ENCODE data around the gene NTNG1.

Gene NTNG1

DNA sequence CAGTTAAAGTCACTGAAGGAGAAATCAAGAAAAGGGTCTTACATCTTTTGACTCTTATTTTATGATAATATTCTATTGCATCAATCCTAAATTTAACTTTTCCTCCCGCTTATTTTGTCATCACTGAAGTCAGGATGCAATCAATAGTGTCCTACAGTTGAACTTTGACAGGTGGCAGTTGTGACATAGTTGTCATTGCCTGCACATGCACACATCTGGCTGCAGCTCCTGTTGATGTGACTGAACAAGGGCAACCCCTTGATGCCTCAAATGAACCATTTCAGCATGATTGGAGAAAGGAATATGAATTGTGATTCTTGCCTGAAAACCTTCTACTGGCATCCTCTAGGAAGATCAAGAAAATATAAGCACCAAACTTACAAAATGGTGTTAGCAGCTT lies 157.7 kb downstream of the NTNG1 start:
- TF ChIP-seq TAF1 (IDR thresholded peaks at IDR 0.05; ENCODE audit: borderline replicate concordance, insufficient read depth, low read length) (no peak), FOXP2 (optimal IDR thresholded peaks at IDR 0.05; ENCODE audit: borderline replicate concordance, extremely low read depth, extremely low read length, insufficient read depth) (no peak), SIN3A (IDR thresholded peaks at IDR 0.05; ENCODE audit: borderline replicate concordance, insufficient read depth, low read length) (no peak), POLR2AphosphoS5 (IDR thresholded peaks at IDR 0.05; ENCODE audit: low read depth, low read length) (no peak)
- TF ChIP-seq, protein P1, sequence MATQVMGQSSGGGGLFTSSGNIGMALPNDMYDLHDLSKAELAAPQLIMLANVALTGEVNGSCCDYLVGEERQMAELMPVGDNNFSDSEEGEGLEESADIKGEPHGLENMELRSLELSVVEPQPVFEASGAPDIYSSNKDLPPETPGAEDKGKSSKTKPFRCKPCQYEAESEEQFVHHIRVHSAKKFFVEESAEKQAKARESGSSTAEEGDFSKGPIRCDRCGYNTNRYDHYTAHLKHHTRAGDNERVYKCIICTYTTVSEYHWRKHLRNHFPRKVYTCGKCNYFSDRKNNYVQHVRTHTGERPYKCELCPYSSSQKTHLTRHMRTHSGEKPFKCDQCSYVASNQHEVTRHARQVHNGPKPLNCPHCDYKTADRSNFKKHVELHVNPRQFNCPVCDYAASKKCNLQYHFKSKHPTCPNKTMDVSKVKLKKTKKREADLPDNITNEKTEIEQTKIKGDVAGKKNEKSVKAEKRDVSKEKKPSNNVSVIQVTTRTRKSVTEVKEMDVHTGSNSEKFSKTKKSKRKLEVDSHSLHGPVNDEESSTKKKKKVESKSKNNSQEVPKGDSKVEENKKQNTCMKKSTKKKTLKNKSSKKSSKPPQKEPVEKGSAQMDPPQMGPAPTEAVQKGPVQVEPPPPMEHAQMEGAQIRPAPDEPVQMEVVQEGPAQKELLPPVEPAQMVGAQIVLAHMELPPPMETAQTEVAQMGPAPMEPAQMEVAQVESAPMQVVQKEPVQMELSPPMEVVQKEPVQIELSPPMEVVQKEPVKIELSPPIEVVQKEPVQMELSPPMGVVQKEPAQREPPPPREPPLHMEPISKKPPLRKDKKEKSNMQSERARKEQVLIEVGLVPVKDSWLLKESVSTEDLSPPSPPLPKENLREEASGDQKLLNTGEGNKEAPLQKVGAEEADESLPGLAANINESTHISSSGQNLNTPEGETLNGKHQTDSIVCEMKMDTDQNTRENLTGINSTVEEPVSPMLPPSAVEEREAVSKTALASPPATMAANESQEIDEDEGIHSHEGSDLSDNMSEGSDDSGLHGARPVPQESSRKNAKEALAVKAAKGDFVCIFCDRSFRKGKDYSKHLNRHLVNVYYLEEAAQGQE (IDR thresholded peaks at IDR 0.05; ENCODE audit: insufficient read depth in 1 of 2, low read depth in 2 of 2, low read length in 2 of 2) = no peak

DNA sequence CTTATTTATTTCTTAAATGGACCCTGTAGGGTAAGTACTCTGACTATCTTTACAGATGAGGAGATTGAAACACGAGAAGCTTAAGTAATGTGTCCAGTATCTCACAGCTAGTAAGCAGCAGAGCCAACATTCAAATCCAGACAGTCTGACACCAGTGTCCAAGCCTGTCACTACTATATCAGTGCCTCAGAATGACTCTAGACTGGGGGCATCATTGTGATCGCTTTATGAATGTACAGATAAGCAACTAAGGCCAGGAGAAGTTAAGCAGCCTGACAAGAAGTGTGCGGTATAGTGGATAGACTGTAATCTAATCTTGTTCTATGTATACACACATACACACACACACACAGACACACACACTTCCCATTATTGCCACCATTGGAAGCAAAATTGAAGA lies 158.7 kb downstream of the NTNG1 start:
- TF ChIP-seq, protein P1 (IDR thresholded peaks at IDR 0.05; ENCODE audit: insufficient read depth in 1 of 2, low read depth in 2 of 2, low read length in 2 of 2) = no peak
- TF ChIP-seq SIN3A (IDR thresholded peaks at IDR 0.05; ENCODE audit: borderline replicate concordance, insufficient read depth, low read length) (no peak), TAF1 (IDR thresholded peaks at IDR 0.05; ENCODE audit: borderline replicate concordance, insufficient read depth, low read length) (no peak), FOXP2 (optimal IDR thresholded peaks at IDR 0.05; ENCODE audit: borderline replicate concordance, extremely low read depth, extremely low read length, insufficient read depth) (no peak), POLR2AphosphoS5 (IDR thresholded peaks at IDR 0.05; ENCODE audit: low read depth, low read length) (no peak)

DNA sequence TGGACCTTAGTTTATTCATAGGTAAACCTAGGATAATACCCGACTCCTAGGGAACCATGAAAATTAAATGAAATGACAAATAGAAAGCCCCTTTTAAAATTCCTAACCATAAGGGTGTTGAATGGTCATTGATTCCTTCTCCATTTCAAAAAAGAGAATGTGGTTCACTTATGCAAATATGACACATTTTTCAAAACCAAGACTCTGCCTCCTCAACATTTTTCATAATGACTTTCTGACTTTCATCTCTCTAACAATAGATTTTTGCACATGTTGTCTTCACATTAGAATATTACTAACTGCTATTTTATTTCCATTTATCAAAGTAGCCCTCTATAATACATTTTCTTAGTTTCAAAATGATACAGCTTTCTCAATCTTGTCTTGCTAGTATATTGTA lies 169.1 kb downstream of the NTNG1 start:
- TF ChIP-seq, protein P1 (IDR thresholded peaks at IDR 0.05; ENCODE audit: insufficient read depth in 1 of 2, low read depth in 2 of 2, low read length in 2 of 2) = no peak
- TF ChIP-seq FOXP2 (optimal IDR thresholded peaks at IDR 0.05; ENCODE audit: borderline replicate concordance, extremely low read depth, extremely low read length, insufficient read depth) (no peak), TAF1 (IDR thresholded peaks at IDR 0.05; ENCODE audit: borderline replicate concordance, insufficient read depth, low read length) (no peak), POLR2AphosphoS5 (IDR thresholded peaks at IDR 0.05; ENCODE audit: low read depth, low read length) (no peak), SIN3A (IDR thresholded peaks at IDR 0.05; ENCODE audit: borderline replicate concordance, insufficient read depth, low read length) (no peak)

DNA sequence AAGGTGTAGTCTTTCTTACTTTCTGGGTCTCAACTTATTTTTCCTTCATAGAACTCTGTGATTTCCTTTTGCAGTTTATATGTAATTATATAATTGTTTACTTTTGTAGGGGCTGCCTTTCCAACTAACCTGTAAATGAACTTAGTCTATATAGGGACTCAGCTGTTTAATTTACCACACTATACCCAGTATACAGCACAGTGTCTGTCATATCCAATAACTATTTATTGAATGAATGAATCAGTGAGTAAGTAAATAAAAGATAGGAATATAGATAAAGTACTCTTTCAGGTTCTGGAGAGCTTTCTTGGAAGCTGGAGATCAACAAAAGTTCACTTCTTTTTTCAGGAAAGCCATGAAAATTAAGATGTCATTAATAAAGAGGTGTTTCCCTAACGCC lies 174.8 kb downstream of the NTNG1 start:
- TF ChIP-seq TAF1 (IDR thresholded peaks at IDR 0.05; ENCODE audit: borderline replicate concordance, insufficient read depth, low read length) (no peak), SIN3A (IDR thresholded peaks at IDR 0.05; ENCODE audit: borderline replicate concordance, insufficient read depth, low read length) (no peak), POLR2AphosphoS5 (IDR thresholded peaks at IDR 0.05; ENCODE audit: low read depth, low read length) (no peak), FOXP2 (optimal IDR thresholded peaks at IDR 0.05; ENCODE audit: borderline replicate concordance, extremely low read depth, extremely low read length, insufficient read depth) (no peak)
- TF ChIP-seq, protein P1 (IDR thresholded peaks at IDR 0.05; ENCODE audit: insufficient read depth in 1 of 2, low read depth in 2 of 2, low read length in 2 of 2) = no peak

DNA sequence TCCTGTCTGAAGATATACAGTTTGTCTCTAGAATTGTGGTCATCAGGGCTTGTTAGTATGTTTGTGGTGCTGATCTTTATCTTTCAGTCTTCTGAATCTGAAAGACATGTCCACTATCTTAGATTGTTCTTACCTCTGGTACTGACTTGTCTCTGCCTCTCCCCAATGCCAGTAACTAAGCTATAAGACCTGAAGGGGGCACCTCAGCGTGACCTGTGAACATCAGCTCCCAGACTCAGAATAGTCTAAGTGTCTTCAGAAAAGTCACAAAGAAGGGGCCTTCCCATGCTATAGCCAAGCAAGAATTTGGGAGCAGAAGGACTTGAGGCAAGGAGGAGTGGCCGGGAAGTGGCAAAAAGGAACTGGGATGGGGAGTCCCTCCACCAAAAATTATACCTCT lies 178.1 kb downstream of the NTNG1 start:
- TF ChIP-seq, protein P1 (IDR thresholded peaks at IDR 0.05; ENCODE audit: insufficient read depth in 1 of 2, low read depth in 2 of 2, low read length in 2 of 2) = no peak
- TF ChIP-seq SIN3A (IDR thresholded peaks at IDR 0.05; ENCODE audit: borderline replicate concordance, insufficient read depth, low read length) = no peak
- TF ChIP-seq POLR2AphosphoS5 (IDR thresholded peaks at IDR 0.05; ENCODE audit: low read depth, low read length) = no peak
- TF ChIP-seq FOXP2 (optimal IDR thresholded peaks at IDR 0.05; ENCODE audit: borderline replicate concordance, extremely low read depth, extremely low read length, insufficient read depth) = no peak
- TF ChIP-seq TAF1 (IDR thresholded peaks at IDR 0.05; ENCODE audit: borderline replicate concordance, insufficient read depth, low read length) = no peak
